ENCODE results near the gene ACAP1. TPM values are rescaled to one million over a fixed set of nuclear protein-coding genes. Genes with fewer than 3 reads are reported as not detected.

ACAP1 gene
- total RNA-seq, 1 donor from 2014 or later: 16.0 TPM

DNA sequence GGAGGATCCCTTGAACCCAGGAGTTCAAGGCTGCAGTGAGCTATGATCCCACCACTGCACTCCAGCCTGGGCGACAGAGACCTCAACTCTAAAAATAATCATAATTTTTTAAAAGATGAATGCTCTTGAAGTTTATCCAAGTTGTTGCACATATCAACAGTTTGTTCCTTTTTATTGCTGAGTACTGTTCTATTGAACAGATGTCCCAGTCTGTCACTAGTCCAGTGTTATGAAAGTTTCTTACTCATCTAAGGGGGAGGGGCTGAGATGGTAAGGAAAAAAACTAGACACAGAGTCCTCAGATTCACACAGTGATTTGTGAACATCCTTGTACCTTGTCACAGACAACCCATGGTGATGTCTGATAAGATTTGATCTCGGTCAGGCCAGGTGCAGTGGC is 3.9 kb downstream of the ACAP1 start:
- Histone ChIP-seq H3K4me3 (ENCODE audit: insufficient read depth, low read depth, low read length) (no peak overlapping the region), H3K9me3 (ENCODE audit: insufficient read depth, low read depth, low read length) (no peaks in the 10 kb centered on the region), H3K4me1 (ENCODE audit: insufficient read depth, low read length) (no peaks in the 10 kb centered on the region), H3K9ac (ENCODE audit: low read length) (no peak overlapping the region), H2AFZ (ENCODE audit: low read depth, low read length) (no peak overlapping the region), H4K20me1 (ENCODE audit: insufficient read depth, low read length) (no peaks in the 10 kb centered on the region), H3K79me2 (ENCODE audit: insufficient read depth, low read length) (no peaks in the 10 kb centered on the region), H3K27me3 (ENCODE audit: insufficient read depth, low read length) (no peaks in the 10 kb centered on the region), H3K4me2 (ENCODE audit: low read length) (no peak overlapping the region), H3K27ac (ENCODE audit: low read depth, low read length) (no peak overlapping the region), H3K36me3 (ENCODE audit: insufficient read depth, low read length) (no peaks in the 10 kb centered on the region)
- Mint-ChIP-seq H3K4me3 (ENCODE audit: unreplicated experiment) (no peak overlapping the region), H3K4me1 (ENCODE audit: low read depth, unreplicated experiment) (peaks cover 1% of the 10 kb centered on the region), H3K27me3 (ENCODE audit: low read depth, unreplicated experiment) (peaks cover 6% of the 10 kb centered on the region), H3K9me3 (ENCODE audit: unreplicated experiment) (no peaks in the 10 kb centered on the region), H3K36me3 (ENCODE audit: low read depth, unreplicated experiment) (no peaks in the 10 kb centered on the region), H3K27ac (ENCODE audit: unreplicated experiment) (no peak overlapping the region)
- no peak for DNase-seq (ENCODE audit: low read depth)
- FAIRE-seq: no peak
- TF ChIP-seq EZH2 (IDR thresholded peaks at IDR 0.05; ENCODE audit: insufficient read depth, low read length): no peak
- TF ChIP-seq, protein P1, sequence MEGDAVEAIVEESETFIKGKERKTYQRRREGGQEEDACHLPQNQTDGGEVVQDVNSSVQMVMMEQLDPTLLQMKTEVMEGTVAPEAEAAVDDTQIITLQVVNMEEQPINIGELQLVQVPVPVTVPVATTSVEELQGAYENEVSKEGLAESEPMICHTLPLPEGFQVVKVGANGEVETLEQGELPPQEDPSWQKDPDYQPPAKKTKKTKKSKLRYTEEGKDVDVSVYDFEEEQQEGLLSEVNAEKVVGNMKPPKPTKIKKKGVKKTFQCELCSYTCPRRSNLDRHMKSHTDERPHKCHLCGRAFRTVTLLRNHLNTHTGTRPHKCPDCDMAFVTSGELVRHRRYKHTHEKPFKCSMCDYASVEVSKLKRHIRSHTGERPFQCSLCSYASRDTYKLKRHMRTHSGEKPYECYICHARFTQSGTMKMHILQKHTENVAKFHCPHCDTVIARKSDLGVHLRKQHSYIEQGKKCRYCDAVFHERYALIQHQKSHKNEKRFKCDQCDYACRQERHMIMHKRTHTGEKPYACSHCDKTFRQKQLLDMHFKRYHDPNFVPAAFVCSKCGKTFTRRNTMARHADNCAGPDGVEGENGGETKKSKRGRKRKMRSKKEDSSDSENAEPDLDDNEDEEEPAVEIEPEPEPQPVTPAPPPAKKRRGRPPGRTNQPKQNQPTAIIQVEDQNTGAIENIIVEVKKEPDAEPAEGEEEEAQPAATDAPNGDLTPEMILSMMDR (IDR thresholded peaks at IDR 0.05; ENCODE audit: insufficient read depth, low read depth, low read length): no peak

DNA sequence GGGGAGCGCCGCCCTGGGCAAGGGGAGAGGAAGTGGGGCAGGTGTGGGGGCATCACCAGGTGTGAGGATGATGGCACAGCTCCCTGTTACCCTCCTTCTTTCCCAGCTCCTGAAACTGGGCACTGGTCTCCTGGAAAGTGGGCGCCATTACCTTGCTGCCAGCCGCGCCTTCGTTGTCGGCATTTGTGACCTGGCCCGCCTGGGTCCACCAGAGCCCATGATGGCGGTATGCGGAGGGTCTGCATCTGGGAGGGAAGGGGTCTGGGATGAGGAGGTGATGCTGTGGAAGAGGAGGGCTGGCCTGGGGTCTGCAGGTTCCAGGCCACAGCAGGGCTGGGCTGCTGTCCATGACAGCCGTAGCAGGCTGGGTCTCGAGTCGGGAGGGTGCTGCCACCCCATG is 5.5 kb downstream of the ACAP1 start:
- no peak overlapping the region for H3K4me3 Mint-ChIP-seq (ENCODE audit: unreplicated experiment)
- no peak for FAIRE-seq
- H3K4me1 Mint-ChIP-seq (ENCODE audit: low read depth, unreplicated experiment): peaks cover 1% of the 10 kb centered on the region
- H3K9me3 Mint-ChIP-seq (ENCODE audit: unreplicated experiment): no peaks in the 10 kb centered on the region
- no peak overlapping the region for H3K27ac Mint-ChIP-seq (ENCODE audit: unreplicated experiment)
- Histone ChIP-seq H3K4me1 (ENCODE audit: insufficient read depth, low read length) (no peaks in the 10 kb centered on the region), H3K9ac (ENCODE audit: low read length) (no peak overlapping the region), H3K9me3 (ENCODE audit: insufficient read depth, low read depth, low read length) (no peaks in the 10 kb centered on the region), H3K36me3 (ENCODE audit: insufficient read depth, low read length) (no peaks in the 10 kb centered on the region), H3K4me3 (ENCODE audit: insufficient read depth, low read depth, low read length) (no peak overlapping the region), H4K20me1 (ENCODE audit: insufficient read depth, low read length) (no peaks in the 10 kb centered on the region), H3K27me3 (ENCODE audit: insufficient read depth, low read length) (no peaks in the 10 kb centered on the region), H2AFZ (ENCODE audit: low read depth, low read length) (no peak overlapping the region), H3K4me2 (ENCODE audit: low read length) (no peak overlapping the region), H3K79me2 (ENCODE audit: insufficient read depth, low read length) (no peaks in the 10 kb centered on the region), H3K27ac (ENCODE audit: low read depth, low read length) (no peak overlapping the region)
- TF ChIP-seq, protein P1 (IDR thresholded peaks at IDR 0.05; ENCODE audit: insufficient read depth, low read depth, low read length): no peak
- TF ChIP-seq EZH2 (IDR thresholded peaks at IDR 0.05; ENCODE audit: insufficient read depth, low read length): no peak
- peaks cover 6% of the 10 kb centered on the region for H3K27me3 Mint-ChIP-seq (ENCODE audit: low read depth, unreplicated experiment)
- no peak for DNase-seq (ENCODE audit: low read depth)
- no peaks in the 10 kb centered on the region for H3K36me3 Mint-ChIP-seq (ENCODE audit: low read depth, unreplicated experiment)

GRCh38 chr17:7343250-7343649 is 6.9 kb downstream of the ACAP1 start:
- Mint-ChIP-seq H3K27ac (ENCODE audit: unreplicated experiment) (no peak overlapping the region), H3K27me3 (ENCODE audit: low read depth, unreplicated experiment) (peaks cover 6% of the 10 kb centered on the region), H3K4me3 (ENCODE audit: unreplicated experiment) (no peak overlapping the region), H3K4me1 (ENCODE audit: low read depth, unreplicated experiment) (peaks cover 2% of the 10 kb centered on the region), H3K36me3 (ENCODE audit: low read depth, unreplicated experiment) (no peaks in the 10 kb centered on the region), H3K9me3 (ENCODE audit: unreplicated experiment) (no peaks in the 10 kb centered on the region)
- Histone ChIP-seq H3K9ac (ENCODE audit: low read length) (no peak overlapping the region), H2AFZ (ENCODE audit: low read depth, low read length) (no peak overlapping the region), H3K4me2 (ENCODE audit: low read length) (no peak overlapping the region), H4K20me1 (ENCODE audit: insufficient read depth, low read length) (no peaks in the 10 kb centered on the region), H3K79me2 (ENCODE audit: insufficient read depth, low read length) (no peaks in the 10 kb centered on the region), H3K27ac (ENCODE audit: low read depth, low read length) (no peak overlapping the region), H3K9me3 (ENCODE audit: insufficient read depth, low read depth, low read length) (no peaks in the 10 kb centered on the region), H3K4me1 (ENCODE audit: insufficient read depth, low read length) (no peaks in the 10 kb centered on the region), H3K4me3 (ENCODE audit: insufficient read depth, low read depth, low read length) (no peak overlapping the region), H3K36me3 (ENCODE audit: insufficient read depth, low read length) (no peaks in the 10 kb centered on the region), H3K27me3 (ENCODE audit: insufficient read depth, low read length) (no peaks in the 10 kb centered on the region)
- TF ChIP-seq, protein P1 (IDR thresholded peaks at IDR 0.05; ENCODE audit: insufficient read depth, low read depth, low read length): no peak
- no peak for TF ChIP-seq EZH2 (IDR thresholded peaks at IDR 0.05; ENCODE audit: insufficient read depth, low read length)
- FAIRE-seq: no peak
- no peak for DNase-seq (ENCODE audit: low read depth)
